K562 (cell line): ENCODE measurements around the gene SRPX. TPM values are rescaled to one million over a fixed set of nuclear protein-coding genes. Genes with fewer than 3 reads are reported as not detected.

ENCODE experiments used
- ATAC-seq: fragments of 200-7000 bp; cut with Tn5 transposase; 3 replicates; pipeline ENCODE4 v1.9.1; 2020; ENCODE audit warnings: moderate library complexity
- BruUV-seq: library from RNA; stranded (reverse); fragments of 400-500 nt; replicated peaks from 2 replicates; lab custom pipeline; 2021; lab: Mats Ljungman, UMichigan
- CTCF ChIA-PET: fragments of 300-600 bp; formaldehyde crosslinking; extraction: SDS; loops from one replicate; lab custom pipeline; 2021; ENCODE audit warnings: low intra/inter-chr PET ratio; lab: Yijun Ruan, JAX
- POLR2A ChIA-PET: fragments of 300-600, 350-650 bp; sonication (Branson Sonifier 250); formaldehyde crosslinking; extraction: SDS; loops from one replicate; lab custom pipeline; 2021; ENCODE audit warnings: antibody characterized with exemption, inconsistent platforms; lab: Yijun Ruan, JAX
- DNase-seq, 4 experiments: peaks; one replicate each; pipeline versions ENCODE4 v3.0.0 to v3.0.0-alpha.2; 2011 to 2018; ENCODE audit warnings: low spot score in 3 of 4, mixed read lengths in 3 of 4; ENCODE audit errors: extremely low read depth in 1 of 4
- FAIRE-seq: peaks from 2 replicates; lab custom pipeline; 2011; peaks lifted over from hg19 to GRCh38; lab: Jason Lieb, UNC
- H2AFZ ChIP-seq: 2 replicates; pipeline ENCODE4 v1.6.0; 2011; ENCODE audit warnings: low read depth, low read length, control low read depth, inconsistent platforms
- H3K27ac ChIP-seq: fragments of 200-600 bp; 3 replicates; pipeline ENCODE4 v1.8.0; 2011; ENCODE audit warnings: low read depth, mild to moderate bottlenecking, control low read depth, inconsistent platforms, low read length, moderate library complexity, mixed read lengths; ENCODE audit errors: extremely low read depth
- H3K27me3 ChIP-seq, 2 experiments: fragments of 300-600 bp in 1 of 2; 2 replicates in 1 of 2; 3 replicates in 1 of 2; pipeline versions ENCODE4 v1.6.0 to v1.8.0; 2011; ENCODE audit warnings: inconsistent platforms in 2 of 2, low read length in 2 of 2, mild to moderate bottlenecking in 1 of 2, mixed read lengths in 1 of 2, moderate library complexity in 1 of 2; ENCODE audit not compliant: control insufficient read depth in 2 of 2, insufficient read depth in 2 of 2
- H3K36me3 ChIP-seq: fragments of 300-600 bp; 3 replicates; pipeline ENCODE4 v1.8.0; 2011; ENCODE audit warnings: mild to moderate bottlenecking, low read length, inconsistent platforms; ENCODE audit not compliant: control insufficient read depth, insufficient read depth
- H3K4me1 ChIP-seq, 2 experiments: fragments of 200-600 bp in 1 of 2; replicated peaks in 1 of 2; 2 replicates in 1 of 2; 3 replicates in 1 of 2; pipeline versions ENCODE4 v1.5.1 to v1.8.0; 2011; ENCODE audit warnings: inconsistent platforms in 2 of 2, low read length in 2 of 2, mild to moderate bottlenecking in 1 of 2, mixed read lengths in 1 of 2, moderate library complexity in 1 of 2; ENCODE audit not compliant: control insufficient read depth in 2 of 2, insufficient read depth in 2 of 2
- H3K4me2 ChIP-seq: 2 replicates; pipeline ENCODE4 v1.6.1; 2011; ENCODE audit warnings: low read length, control low read depth, inconsistent platforms, mixed read lengths; ENCODE audit not compliant: insufficient read depth
- H3K4me3 ChIP-seq: fragments of 200-600 bp; sonication (generic), shearing (Covaris generic); 2 replicates; pipeline ENCODE4 v1.5.1; 2016; ENCODE audit warnings: control low read depth, inconsistent platforms
- H3K79me2 ChIP-seq: fragments of 200-600 bp; 3 replicates; pipeline ENCODE4 v1.8.0; 2011; ENCODE audit warnings: low read length, inconsistent platforms; ENCODE audit not compliant: control insufficient read depth, insufficient read depth
- H3K9ac ChIP-seq, 2 experiments: 2 replicates each; pipeline versions ENCODE4 v1.6.0 to v1.6.1; 2011; ENCODE audit warnings: low read depth in 2 of 2, low read length in 2 of 2, control low read depth in 1 of 2, inconsistent platforms in 1 of 2, mild to moderate bottlenecking in 1 of 2, mixed read lengths in 1 of 2; ENCODE audit not compliant: insufficient read depth in 1 of 2
- H3K9me1 ChIP-seq: one replicate; pipeline ENCODE4 v1.6.0; 2011; ENCODE audit warnings: inconsistent platforms, mild to moderate bottlenecking, low read length, moderate library complexity; ENCODE audit not compliant: control insufficient read depth, insufficient read depth
- H3K9me3 ChIP-seq: replicated peaks from 2 replicates; pipeline ENCODE4 v1.5.1; 2011; ENCODE audit warnings: low read depth, low read length, inconsistent platforms; ENCODE audit not compliant: control insufficient read depth, insufficient read depth
- H4K20me1 ChIP-seq: replicated peaks from 2 replicates; pipeline ENCODE4 v1.6.1; 2011; ENCODE audit warnings: low read length, inconsistent platforms, mixed read lengths; ENCODE audit not compliant: control insufficient read depth, insufficient read depth
- ARID1B ChIP-seq: fragments of 450-650 bp; IDR thresholded peaks from 2 replicates; pipeline ENCODE4 v1.6.1; 2016; ENCODE audit warnings: antibody characterized with exemption, mild to moderate bottlenecking, inconsistent platforms
- CC2D1A ChIP-seq: fragments of 450-650 bp; IDR thresholded peaks from 2 replicates; pipeline ENCODE4 v1.6.1; 2017; ENCODE audit warnings: mild to moderate bottlenecking
- GATA2 ChIP-seq: sonication (generic); formaldehyde crosslinking; IDR thresholded peaks from 2 replicates; pipeline ENCODE4 v1.4.0; 2020; ENCODE audit warnings: mild to moderate bottlenecking, missing genetic modification reagents
- MXD1 ChIP-seq: fragments of 250-450 bp; sonication (Bioruptor Pico); IDR thresholded peaks from 2 replicates; pipeline ENCODE4 v1.8.0; 2021; ENCODE audit warnings: borderline replicate concordance, mild to moderate bottlenecking, moderate library complexity; ENCODE audit not compliant: poor library complexity, severe bottlenecking
- NFATC3 ChIP-seq: fragments of 450-650 bp; IDR thresholded peaks from 2 replicates; pipeline ENCODE4 v1.6.1; 2017; ENCODE audit warnings: mild to moderate bottlenecking
- NFIX ChIP-seq: fragments of 250-450 bp; sonication (Bioruptor Pico); IDR thresholded peaks from 2 replicates; pipeline ENCODE4 v1.4.0; 2020; ENCODE audit warnings: low read depth, mild to moderate bottlenecking, moderate library complexity
- SLC30A9 ChIP-seq: fragments of 250-450 bp; sonication (Bioruptor Pico); IDR thresholded peaks from 2 replicates; pipeline ENCODE4 v1.8.0; 2022; ENCODE audit warnings: mild to moderate bottlenecking, moderate library complexity
- SMARCA4 ChIP-seq: fragments of 450-650 bp; IDR thresholded peaks from 2 replicates; pipeline ENCODE4 v1.6.1; 2016
- TCF15 ChIP-seq: fragments of 250-450 bp; sonication (Bioruptor Pico); IDR thresholded peaks from 2 replicates; pipeline ENCODE4 v1.8.0; 2022; ENCODE audit warnings: moderate library complexity, mild to moderate bottlenecking, inconsistent platforms
- YBX1 ChIP-seq: fragments of 450-650 bp; IDR thresholded peaks from 2 replicates; pipeline ENCODE4 v1.7.1; 2016; ENCODE audit warnings: mild to moderate bottlenecking
- ZNF224 ChIP-seq: sonication (generic); formaldehyde crosslinking; IDR thresholded peaks from 2 replicates; pipeline ENCODE4 v1.8.0; 2022; ENCODE audit warnings: mild to moderate bottlenecking, missing genetic modification reagents
- ZNF41 ChIP-seq: fragments of 250-450 bp; sonication (Bioruptor Pico); conservative IDR thresholded peaks from 2 replicates; pipeline ENCODE4 v1.4.0; 2020; ENCODE audit warnings: mild to moderate bottlenecking
- ZNF561 ChIP-seq: fragments of 450-650 bp; formaldehyde crosslinking; conservative IDR thresholded peaks from 2 replicates; pipeline ENCODE4 v1.4.0; 2020; ENCODE audit warnings: mild to moderate bottlenecking, moderate library complexity
- WGBS: fragments of 100-300 bp; shearing (Covaris generic); methylation state at CpG from one replicate; pipeline ENCODE4 v1.1.6; 2016; ENCODE audit warnings: low coverage, mixed read lengths; ENCODE audit not compliant: insufficient coverage; ENCODE audit errors: missing lambda C conversion rate; 5-methylcytosine and 5-hydroxymethylcytosine counted together
- in situ Hi-C: fragments of 300-500 bp; cut with MboI; formaldehyde crosslinking; loops from 4 replicates; pipeline ENCODE4 v1.15.0; 2018; ENCODE audit warnings: inconsistent platforms, mixed read lengths
- intact Hi-C: fragments of 100-400 bp; cut with micrococcal nuclease; formaldehyde crosslinking; loops from 2 replicates; pipeline ENCODE4 v1.14.2; 2022
- polyA plus RNA-seq, 8 experiments: library from polyadenylated mRNA; depleted of rRNA in 4 of 8; stranded (reverse) in 5 of 8; unstranded in 3 of 8; fragments of >200 nt; fragmentation: Nextera tagmentation in 2 of 8; fragmentation: Illumina TruSeq in 1 of 8; extraction: Ambion mirVana in 2 of 8; extraction: Trizol in 1 of 8; gene quantifications; 2 replicates each; pipeline versions ENCODE4 v1.2.1 to v1.2.3, GENCODE V29; 2011 to 2014; ENCODE audit warnings: inconsistent platforms in 1 of 8, missing spikeins in 1 of 8
- total RNA-seq, 7 experiments: library from RNA; depleted of rRNA in 6 of 7; stranded (reverse); fragments of >200 nt in 6 of 7; fragmentation: Illumina TruSeq in 2 of 7; extraction: Trizol in 2 of 7; gene quantifications; 2 replicates each; pipeline versions ENCODE4 v1.2.1 to v1.2.3, GENCODE V29; 2011 to 2021; ENCODE audit warnings: low replicate concordance in 1 of 7
- TF ChIP-seq, protein P1 (sequence below): fragments of 450-650 bp; IDR thresholded peaks from 2 replicates; pipeline ENCODE4 v1.6.1; 2016; ENCODE audit warnings: antibody characterized with exemption

SRPX gene
- total and polyA plus RNA-seq, 9 of the 15 experiments (the other 6 are each of a cell fraction or from before 2014, with no cell fraction given), result 0.11 to 0.77 (median 0.38) TPM; not detected in 2

- no peaks in the 10 kb centered on the region for H3K4me1 ChIP-seq
- intact Hi-C loops, result loop anchor here (10.0 kb wide), 2 partner anchors 348 to 668 kb away; no protein-coding TSS in a partner anchor
- POLR2A ChIA-PET, result interaction anchor here (0.6 to 1.2 kb wide), 4 partner anchors 25 to 427 kb away, joined by 3 to 4 read pairs (median 3); no protein-coding TSS in a partner anchor
- H4K20me1 ChIP-seq, result no peaks in the 10 kb centered on the region
- DNase-seq (no peak), ATAC-seq (no peak), FAIRE-seq (no peak)
- H3K9me3 ChIP-seq, result no peaks in the 10 kb centered on the region
- WGBS, result 7% methylated on average over 1 of the region's 3 CpGs
- in situ Hi-C loops, result loop anchor here (10.0 to 25.0 kb wide), 3 partner anchors 248 to 660 kb away; no protein-coding TSS in a partner anchor
- CTCF ChIA-PET, result no interaction called here
- no peaks in the 10 kb centered on the region for H3K79me2 ChIP-seq
- H3K27ac ChIP-seq, result no peak overlapping the region
- H3K9me1 ChIP-seq, result no peaks in the 10 kb centered on the region
- no peak overlapping the region for H3K9ac ChIP-seq
- H2AFZ ChIP-seq, result no peak overlapping the region
- TF ChIP-seq, protein P1, sequence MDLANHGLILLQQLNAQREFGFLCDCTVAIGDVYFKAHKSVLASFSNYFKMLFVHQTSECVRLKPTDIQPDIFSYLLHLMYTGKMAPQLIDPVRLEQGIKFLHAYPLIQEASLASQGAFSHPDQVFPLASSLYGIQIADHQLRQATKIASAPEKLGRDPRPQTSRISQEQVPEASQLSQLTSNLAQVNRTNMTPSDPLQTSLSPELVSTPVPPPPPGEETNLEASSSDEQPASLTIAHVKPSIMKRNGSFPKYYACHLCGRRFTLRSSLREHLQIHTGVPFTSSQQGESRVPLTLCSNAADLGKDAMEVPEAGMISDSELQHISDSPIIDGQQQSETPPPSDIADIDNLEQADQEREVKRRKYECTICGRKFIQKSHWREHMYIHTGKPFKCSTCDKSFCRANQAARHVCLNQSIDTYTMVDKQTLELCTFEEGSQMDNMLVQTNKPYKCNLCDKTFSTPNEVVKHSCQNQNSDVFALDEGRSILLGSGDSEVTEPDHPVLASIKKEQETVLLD, result no peak
- BruUV-seq, result no TSS peak
- H3K27me3 ChIP-seq, result no peaks in the 10 kb centered on the region; a peak in 2 of 5 replicates
- no peak overlapping the region for H3K4me2 ChIP-seq
- H3K36me3 ChIP-seq, result no peaks in the 10 kb centered on the region
- no peak overlapping the region for H3K4me3 ChIP-seq
Measured at GRCh38 chrX:38172596-38172995, 48.1 kb downstream of the SRPX start.

- H3K36me3 ChIP-seq, result no peaks in the 10 kb centered on the region
- H3K27me3 ChIP-seq, result no peaks in the 10 kb centered on the region; a peak in 1 of 5 replicates
- FAIRE-seq (no peak), DNase-seq (no peak), ATAC-seq (no peak)
- WGBS, result 11% methylated on average over 1 of the region's 1 CpG
- TF ChIP-seq NFIX (no peak), ARID1B (no peak), NFATC3 (no peak), ZNF224 (CRISPR knock-in tag) (no peak), SMARCA4 (no peak), ZNF41 (CRISPR knock-in tag) (no peak), MXD1 (CRISPR knock-in tag) (no peak), TCF15 (no peak), SLC30A9 (no peak), ZNF561 (CRISPR knock-in tag) (no peak), GATA2 (CRISPR knock-in tag) (no peak), CC2D1A (no peak), YBX1 (no peak)
- H2AFZ ChIP-seq, result no peak overlapping the region
- CTCF ChIA-PET, result no interaction called here
- intact Hi-C loops, result loop anchor here (10.0 kb wide), 2 partner anchors 346 to 666 kb away; no protein-coding TSS in a partner anchor
- no peak overlapping the region for H3K9ac ChIP-seq
- H3K4me2 ChIP-seq, result no peak overlapping the region
- H3K4me1 ChIP-seq, result no peaks in the 10 kb centered on the region; a peak in 1 of 5 replicates
- no peaks in the 10 kb centered on the region for H3K9me1 ChIP-seq
- no peak overlapping the region for H3K4me3 ChIP-seq
- no peaks in the 10 kb centered on the region for H3K79me2 ChIP-seq
- no TSS peak for BruUV-seq
- H3K27ac ChIP-seq, result no peak overlapping the region
- H4K20me1 ChIP-seq, result no peaks in the 10 kb centered on the region
- H3K9me3 ChIP-seq, result no peaks in the 10 kb centered on the region
- in situ Hi-C loops, result loop anchor here (10.0 to 25.0 kb wide), 3 partner anchors 246 to 658 kb away; no protein-coding TSS in a partner anchor
- POLR2A ChIA-PET, result interaction anchor here (0.5 to 0.6 kb wide), 2 partner anchors 36 to 285 kb away, joined by 3 to 6 read pairs; no protein-coding TSS in a partner anchor
Measured at GRCh38 chrX:38170556-38170955, 50.1 kb downstream of the SRPX start.
